Suprapubic skin (tissue), 4 donors: ENCODE data around the gene SRM. TPM values are rescaled to one million over a fixed set of nuclear protein-coding genes. Genes with fewer than 3 reads are reported as not detected.
"Not testable (repeated sequence)": the region's sequence is repeated elsewhere in the genome, so short reads cannot be mapped to it uniquely, and the experiment has no call there.

ENCODE experiments used
- DNase-seq, 2 donors: peaks; one replicate each; pipeline ENCODE4 v3.0.0-alpha.2; 2019; ENCODE audit warnings: low spot score in 2 of 2
- H3K27ac ChIP-seq: fragments of 200-600 bp; sonication (generic); one replicate; pipeline ENCODE4 v1.5.1; 2019
- H3K27me3 ChIP-seq: fragments of 200-600 bp; sonication (generic); one replicate; pipeline ENCODE4 v1.5.1; 2019
- H3K36me3 ChIP-seq: fragments of 200-600 bp; sonication (generic); one replicate; pipeline ENCODE4 v1.5.1; 2019
- H3K4me1 ChIP-seq: fragments of 200-600 bp; sonication (generic); one replicate; pipeline ENCODE4 v1.5.1; 2019
- H3K4me3 ChIP-seq: fragments of 200-600 bp; sonication (generic); one replicate; pipeline ENCODE4 v1.5.1; 2019; ENCODE audit warnings: mild to moderate bottlenecking
- H3K9me3 ChIP-seq: fragments of 200-600 bp; sonication (generic); one replicate; pipeline ENCODE4 v1.5.1; 2019
- CTCF ChIP-seq, 2 donors: fragments of 200-600 bp in 1 of 2; fragments of 450-650 bp in 1 of 2; sonication (generic) in 1 of 2; IDR thresholded peaks; one replicate each; pipeline ENCODE4 v1.5.1; 2016 to 2019; ENCODE audit warnings: antibody characterized with exemption in 2 of 2, mild to moderate bottlenecking in 1 of 2, moderate library complexity in 1 of 2
- EP300 ChIP-seq: sonication (generic); formaldehyde crosslinking; IDR thresholded peaks from one replicate; pipeline ENCODE4 v1.6.1; 2017; ENCODE audit warnings: antibody characterized with exemption
- POLR2A ChIP-seq, 2 donors: fragments of 450-650 bp; IDR thresholded peaks; one replicate each; pipeline ENCODE4 v1.6.1; 2017; ENCODE audit warnings: antibody characterized with exemption in 2 of 2, mild to moderate bottlenecking in 2 of 2, moderate library complexity in 2 of 2
- POLR2AphosphoS5 ChIP-seq, 3 donors: sonication (generic); formaldehyde crosslinking; IDR thresholded peaks; one replicate each; pipeline ENCODE4 v1.6.1; 2017; ENCODE audit warnings: antibody characterized with exemption in 3 of 3
- WGBS: methylation state at CpG from one replicate; pipeline ENCODE4 v1.1.5; 2018; 5-methylcytosine and 5-hydroxymethylcytosine counted together
- total RNA-seq, 4 donors: library from RNA; depleted of rRNA; stranded (reverse); fragments of >200 nt; gene quantifications; one replicate each; pipeline ENCODE4 v1.1.0, GENCODE V29; 2016

SRM gene
- total RNA-seq, 4 donors from 2014 or later, result 23.3 to 51.2 (median 46.6) TPM

- Histone ChIP-seq H3K36me3 (peaks cover 94% of the 10 kb centered on the region), H3K4me3 (no peak overlapping the region), H3K27ac (no peak overlapping the region), H3K9me3 (no peaks in the 10 kb centered on the region), H3K4me1 (peaks cover 4% of the 10 kb centered on the region), H3K27me3 (no peaks in the 10 kb centered on the region)
- TF ChIP-seq POLR2A (IDR thresholded peaks at IDR 0.05), result no peak
- WGBS, result 69% methylated on average over 2 of the region's 2 CpGs
- no peak for DNase-seq
These were observed 18.8 kb upstream of the SRM start for GRCh38 chr1:11078631-11079030.

GRCh38 chr1:11073398-11073797 lies 13.6 kb upstream of the SRM start:
- peaks cover 99% of the 10 kb centered on the region for H3K36me3 ChIP-seq
- DNase-seq, result not testable (repeated sequence)

GRCh38 chr1:11072216-11072917 lies 12.5 kb upstream of the SRM start:
- 81% methylated on average over 13 of the region's 13 CpGs for WGBS
- DNase-seq, result peak; percentile 22 to 31
- Histone ChIP-seq H3K4me1 (no peaks in the 10 kb centered on the region), H3K4me3 (no peak overlapping the region), H3K9me3 (no peaks in the 10 kb centered on the region), H3K27me3 (no peaks in the 10 kb centered on the region), H3K36me3 (peaks cover 100% of the 10 kb centered on the region), H3K27ac (no peak overlapping the region)
- TF ChIP-seq EP300, result no peak
- no peak for TF ChIP-seq CTCF (IDR thresholded peaks at IDR 0.05)
- TF ChIP-seq POLR2AphosphoS5 (IDR thresholded peaks at IDR 0.05), result no peak
- no peak for TF ChIP-seq POLR2A (IDR thresholded peaks at IDR 0.05)

More at GRCh38 chr1:11073398-11073797, 13.6 kb upstream of the SRM start:
- H3K4me1 ChIP-seq, H3K9me3 ChIP-seq, H3K27me3 ChIP-seq, H3K4me3 ChIP-seq, H3K27ac ChIP-seq: not testable (repeated sequence)
- WGBS, result 92% methylated on average over 7 of the region's 7 CpGs

GRCh38 chr1:11071463-11072215 lies 11.8 kb upstream of the SRM start:
- no peak for TF ChIP-seq POLR2AphosphoS5 (IDR thresholded peaks at IDR 0.05)
- Histone ChIP-seq H3K4me1 (no peaks in the 10 kb centered on the region), H3K27ac (no peak overlapping the region), H3K27me3 (no peaks in the 10 kb centered on the region), H3K36me3 (peaks cover 100% of the 10 kb centered on the region), H3K9me3 (no peaks in the 10 kb centered on the region), H3K4me3 (no peak overlapping the region)
- 78% methylated on average over 15 of the region's 15 CpGs for WGBS
- peak; percentile 22 to 44 for DNase-seq

GRCh38 chr1:11070876-11071275 lies 11.1 kb upstream of the SRM start:
- WGBS, result 78% methylated on average over 11 of the region's 11 CpGs
- Histone ChIP-seq H3K9me3 (no peaks in the 10 kb centered on the region), H3K36me3 (peaks cover 100% of the 10 kb centered on the region), H3K4me3 (no peak overlapping the region), H3K4me1 (no peaks in the 10 kb centered on the region), H3K27ac (no peak overlapping the region), H3K27me3 (no peaks in the 10 kb centered on the region)
- DNase-seq, result peak; percentile 41 to 57
- TF ChIP-seq EP300 (no peak), POLR2AphosphoS5 (IDR thresholded peaks at IDR 0.05) (no peak), CTCF (IDR thresholded peaks at IDR 0.05) (no peak), POLR2A (IDR thresholded peaks at IDR 0.05) (no peak)

GRCh38 chr1:11068600-11069473 lies 9.0 kb upstream of the SRM start:
- no peak overlapping the region for H3K4me3 ChIP-seq
- no peaks in the 10 kb centered on the region for H3K9me3 ChIP-seq
- H3K4me1 ChIP-seq, result peaks cover under 1% of the 10 kb centered on the region
- H3K27me3 ChIP-seq, result no peaks in the 10 kb centered on the region
- H3K27ac ChIP-seq, result no peak overlapping the region
- peaks cover 95% of the 10 kb centered on the region for H3K36me3 ChIP-seq
- TF ChIP-seq CTCF (IDR thresholded peaks at IDR 0.05) (no peak), POLR2AphosphoS5 (IDR thresholded peaks at IDR 0.05) (no peak), EP300 (no peak), POLR2A (IDR thresholded peaks at IDR 0.05) (no peak)
- 83% methylated on average over 17 of the region's 17 CpGs for WGBS
- DNase-seq, result peak; percentile 26 to 61
